Globus pallidus (tissue), 1 donor: Measurements from ENCODE around the gene MSRB1.
A peak's percentile ranks its signal among the peaks of the same experiment; 100 is the strongest.
"Not testable (repeated sequence)": the region's sequence is repeated elsewhere in the genome, so short reads cannot be mapped to it uniquely, and the experiment has no call there.

Experiments
- DNase-seq: peaks from one replicate; pipeline ENCODE4 v3.0.0-alpha.2; 2015; ENCODE audit warnings: low spot score

MSRB1 gene

DNA sequence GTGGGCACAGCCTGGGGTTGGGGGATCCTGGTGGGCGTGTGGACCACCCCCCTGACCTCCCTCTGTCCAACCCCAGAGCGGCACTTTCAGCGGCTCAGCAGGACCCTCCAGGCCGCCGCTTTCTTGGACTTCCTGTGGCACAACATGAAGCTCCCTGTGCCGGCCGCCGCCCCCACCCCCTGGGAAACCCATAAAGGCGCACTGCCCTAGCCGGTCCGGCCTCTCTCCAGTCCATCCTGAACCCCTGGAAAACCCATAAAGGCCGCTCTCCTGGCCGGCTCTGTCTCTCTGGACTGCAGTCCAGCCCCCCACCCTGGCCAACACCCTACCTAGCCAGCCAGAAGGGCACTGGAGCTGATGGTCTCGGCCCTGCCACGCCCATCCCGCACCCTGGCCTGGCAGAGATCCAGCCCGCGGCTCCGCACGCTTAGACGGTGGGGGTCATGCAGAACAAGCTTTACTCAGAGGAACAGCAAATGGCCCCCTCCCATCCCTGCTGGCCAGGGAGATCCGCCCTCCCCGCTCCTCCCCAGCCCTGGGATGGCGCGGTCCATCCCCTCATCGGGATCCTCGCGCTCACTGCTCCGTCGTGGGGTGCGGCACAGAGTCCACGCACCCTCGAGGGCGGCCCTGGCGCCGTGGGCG is 35.6 kb upstream of the MSRB1 start:
- DNase-seq: no peak

DNA sequence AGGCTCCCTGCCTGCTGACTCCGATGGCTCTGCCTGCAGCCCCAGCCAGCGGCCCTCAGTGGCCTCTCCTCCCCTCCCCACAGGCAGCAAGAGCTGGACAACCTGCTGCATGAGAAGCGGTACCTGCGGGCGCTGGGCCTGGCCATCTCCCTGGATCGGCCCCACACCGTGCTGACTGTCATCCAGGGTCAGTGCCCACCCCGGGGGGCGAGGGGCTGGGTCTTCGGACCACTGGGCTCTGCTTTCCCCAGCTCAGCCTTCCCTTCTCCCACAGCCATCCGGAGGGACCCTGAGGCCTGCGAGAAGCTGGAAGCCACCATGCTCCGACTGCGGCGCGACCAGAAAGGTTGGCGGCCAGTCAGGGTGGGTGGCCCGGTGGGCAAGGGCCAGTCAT is 34.9 kb upstream of the MSRB1 start:
- DNase-seq: no peak

DNA sequence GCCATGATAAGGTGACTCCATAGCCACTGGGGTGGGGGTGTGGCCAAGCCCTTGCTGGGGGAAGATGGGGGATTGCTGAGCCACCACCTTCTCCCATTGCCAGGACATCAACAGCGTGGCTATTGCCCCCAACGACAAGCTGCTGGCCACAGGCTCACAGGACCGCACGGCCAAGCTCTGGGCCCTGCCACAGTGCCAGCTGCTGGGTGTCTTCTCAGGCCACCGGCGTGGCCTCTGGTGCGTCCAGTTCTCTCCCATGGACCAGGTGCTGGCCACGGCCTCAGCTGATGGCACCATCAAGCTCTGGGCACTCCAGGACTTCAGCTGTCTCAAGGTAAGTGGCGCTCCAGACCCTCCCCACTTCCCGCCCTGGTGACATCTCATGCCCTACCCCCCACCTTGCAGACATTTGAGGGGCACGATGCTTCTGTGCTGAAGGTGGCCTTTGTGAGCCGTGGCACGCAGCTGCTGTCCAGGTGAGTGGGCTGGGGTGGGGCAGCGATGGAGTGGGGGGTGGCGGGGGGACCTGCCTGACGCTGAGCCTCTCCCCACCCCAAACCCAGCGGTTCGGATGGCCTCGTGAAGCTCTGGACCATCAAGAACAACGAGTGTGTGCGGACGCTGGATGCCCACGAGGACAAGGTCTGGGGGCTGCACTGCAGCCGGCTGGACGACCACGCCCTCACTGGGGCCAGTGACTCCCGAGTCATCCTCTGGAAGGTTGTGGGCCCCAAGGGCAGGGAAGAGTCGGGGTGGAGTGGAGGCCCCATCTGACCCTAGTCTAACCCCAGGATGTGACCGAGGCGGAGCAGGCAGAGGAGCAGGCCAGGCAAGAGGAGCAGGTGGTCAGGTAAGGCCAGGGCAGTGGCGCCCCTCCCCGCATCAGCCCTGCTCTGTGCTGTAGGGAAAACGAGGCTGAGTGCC is 34.2 kb upstream of the MSRB1 start:
- DNase-seq: no peak

DNA sequence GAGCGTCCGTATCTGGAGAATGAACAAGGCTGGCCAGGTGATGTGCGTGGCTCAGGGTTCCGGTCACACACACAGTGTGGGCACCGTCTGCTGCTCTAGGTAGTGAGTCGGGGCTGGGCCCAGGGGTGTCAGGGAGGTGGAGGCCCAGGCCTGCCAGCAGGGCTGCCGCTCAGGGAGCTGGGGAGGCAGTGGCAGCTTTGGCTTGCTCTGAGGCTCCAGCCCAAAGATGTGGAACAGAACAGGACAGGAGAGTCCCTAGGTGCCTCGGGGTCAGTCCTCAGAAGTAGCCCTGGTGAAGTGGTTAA is 33.2 kb upstream of the MSRB1 start:
- no peak for DNase-seq

DNA sequence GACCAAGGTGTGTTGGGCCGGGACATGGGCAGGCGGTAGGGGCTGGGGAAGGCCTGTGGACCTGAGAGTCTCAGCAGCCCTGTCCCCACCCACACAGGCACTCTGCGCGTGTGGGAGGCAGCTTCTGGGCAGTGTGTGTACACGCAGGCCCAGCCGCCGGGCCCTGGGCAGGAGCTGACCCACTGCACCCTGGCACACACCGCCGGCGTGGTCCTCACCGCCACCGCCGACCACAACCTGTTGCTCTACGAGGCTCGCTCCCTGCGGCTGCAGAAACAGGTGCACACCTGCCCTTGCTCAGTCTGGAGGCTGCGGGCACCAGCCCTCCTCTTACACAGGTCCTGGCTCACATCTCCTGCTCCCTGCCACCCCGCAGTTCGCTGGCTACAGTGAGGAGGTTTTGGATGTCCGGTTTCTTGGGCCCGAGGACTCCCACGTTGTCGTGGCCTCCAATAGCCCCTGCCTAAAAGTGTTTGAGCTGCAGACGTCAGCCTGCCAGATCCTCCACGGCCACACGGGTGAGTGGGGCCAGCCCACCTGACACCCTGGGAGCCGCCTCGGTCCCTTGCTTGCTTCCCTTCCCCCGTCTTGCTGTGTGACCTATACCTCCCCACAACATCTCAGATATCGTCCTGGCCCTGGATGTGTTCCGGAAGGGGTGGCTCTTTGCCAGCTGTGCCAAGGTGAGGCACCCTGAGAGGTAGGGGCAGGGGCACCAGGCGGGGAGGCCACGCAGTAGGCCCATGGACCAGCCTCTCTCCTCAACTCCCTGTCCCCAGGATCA is 32.6 kb upstream of the MSRB1 start:
- DNase-seq: no peak

DNA sequence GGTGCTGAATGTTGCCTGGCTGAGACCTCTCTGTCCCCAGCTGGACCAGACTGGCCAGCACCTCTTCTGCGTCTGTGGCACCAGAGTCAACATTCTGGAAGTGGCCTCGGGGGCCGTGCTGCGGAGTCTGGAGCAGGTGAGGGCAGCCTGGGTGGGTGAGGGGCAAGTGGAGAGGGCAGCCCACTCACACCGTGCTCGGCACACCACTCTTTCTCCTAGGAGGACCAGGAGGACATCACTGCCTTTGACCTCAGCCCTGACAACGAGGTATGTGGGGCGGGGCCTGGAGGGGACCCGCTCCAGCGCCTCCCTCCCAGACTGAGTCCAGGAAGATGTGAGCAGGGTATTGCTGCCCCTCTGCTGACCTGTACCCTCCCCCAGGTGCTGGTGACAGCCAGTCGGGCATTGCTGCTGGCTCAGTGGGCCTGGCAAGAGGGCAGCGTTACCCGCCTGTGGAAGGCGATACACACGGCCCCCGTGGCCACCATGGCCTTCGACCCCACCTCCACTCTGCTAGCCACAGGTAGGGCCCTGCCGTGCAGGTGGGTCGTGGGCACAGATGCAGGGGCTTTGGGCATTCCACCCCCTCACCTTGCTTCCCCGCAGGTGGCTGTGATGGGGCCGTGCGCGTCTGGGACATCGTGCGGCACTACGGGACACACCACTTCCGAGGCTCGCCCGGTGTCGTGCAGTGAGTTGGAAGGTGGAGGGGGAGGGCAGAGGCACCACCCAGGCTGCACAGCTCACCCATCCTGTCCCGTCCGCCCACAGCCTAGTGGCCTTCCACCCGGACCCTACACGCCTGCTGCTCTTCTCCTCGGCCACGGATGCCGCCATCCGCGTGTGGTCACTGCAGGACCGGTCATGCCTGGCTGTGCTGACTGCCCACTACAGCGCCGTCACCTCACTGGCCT is 31.4 kb upstream of the MSRB1 start:
- no peak for DNase-seq

DNA sequence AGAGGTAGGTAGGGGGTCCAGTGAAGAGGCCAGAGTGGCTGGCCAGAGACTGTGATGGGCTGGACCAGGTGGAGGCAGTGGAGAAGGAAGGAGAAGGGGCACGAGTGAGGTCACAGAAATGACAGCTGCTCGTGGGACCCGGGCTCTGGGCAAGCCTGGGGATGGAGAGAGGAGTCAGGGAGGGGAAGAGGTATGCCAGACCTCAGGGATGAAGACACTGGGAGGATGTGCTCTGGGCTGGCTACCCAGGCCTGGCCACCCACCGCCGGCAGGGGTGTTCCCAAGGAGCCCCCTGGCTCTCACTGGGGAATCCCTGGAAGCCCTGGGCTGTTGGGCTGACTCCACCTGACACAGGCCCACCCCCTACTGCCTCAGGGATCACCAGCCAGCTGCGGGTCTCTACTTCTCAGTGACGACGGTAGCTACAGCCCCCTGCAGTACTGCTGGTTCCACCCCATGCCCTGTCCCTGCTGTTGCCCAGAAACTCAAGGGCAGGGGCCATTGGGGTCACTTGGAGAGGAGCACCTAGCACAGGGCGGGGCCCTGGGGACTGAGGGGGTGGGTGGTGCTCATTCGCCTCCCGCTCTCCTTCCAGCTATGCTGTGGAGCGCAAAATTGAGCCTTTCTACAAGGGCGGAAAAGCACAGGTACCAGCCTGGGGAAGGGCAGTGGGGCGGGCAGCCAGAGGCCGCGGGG is 30.6 kb upstream of the MSRB1 start:
- no peak for DNase-seq

DNA sequence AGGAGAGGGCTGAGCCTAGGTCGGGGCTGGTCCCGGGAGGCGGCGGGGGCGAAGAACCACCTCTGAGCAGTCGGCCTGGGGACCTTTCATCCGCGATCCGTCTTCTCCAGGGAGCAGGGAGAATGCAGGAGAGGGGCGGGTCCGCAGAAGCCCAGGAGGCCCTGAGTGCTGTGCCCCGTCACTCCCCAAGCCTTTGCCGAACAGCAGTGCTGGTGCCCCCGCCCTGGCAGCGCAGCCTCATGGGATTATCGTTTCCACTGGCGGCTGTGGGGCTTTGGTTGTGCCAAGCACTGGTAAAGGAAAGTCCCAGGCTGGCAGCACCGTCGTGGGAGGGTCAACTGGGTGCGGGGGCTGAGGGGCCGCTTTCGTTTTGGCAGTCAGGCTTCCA is 29.5 kb upstream of the MSRB1 start:
- no peak for DNase-seq

DNA sequence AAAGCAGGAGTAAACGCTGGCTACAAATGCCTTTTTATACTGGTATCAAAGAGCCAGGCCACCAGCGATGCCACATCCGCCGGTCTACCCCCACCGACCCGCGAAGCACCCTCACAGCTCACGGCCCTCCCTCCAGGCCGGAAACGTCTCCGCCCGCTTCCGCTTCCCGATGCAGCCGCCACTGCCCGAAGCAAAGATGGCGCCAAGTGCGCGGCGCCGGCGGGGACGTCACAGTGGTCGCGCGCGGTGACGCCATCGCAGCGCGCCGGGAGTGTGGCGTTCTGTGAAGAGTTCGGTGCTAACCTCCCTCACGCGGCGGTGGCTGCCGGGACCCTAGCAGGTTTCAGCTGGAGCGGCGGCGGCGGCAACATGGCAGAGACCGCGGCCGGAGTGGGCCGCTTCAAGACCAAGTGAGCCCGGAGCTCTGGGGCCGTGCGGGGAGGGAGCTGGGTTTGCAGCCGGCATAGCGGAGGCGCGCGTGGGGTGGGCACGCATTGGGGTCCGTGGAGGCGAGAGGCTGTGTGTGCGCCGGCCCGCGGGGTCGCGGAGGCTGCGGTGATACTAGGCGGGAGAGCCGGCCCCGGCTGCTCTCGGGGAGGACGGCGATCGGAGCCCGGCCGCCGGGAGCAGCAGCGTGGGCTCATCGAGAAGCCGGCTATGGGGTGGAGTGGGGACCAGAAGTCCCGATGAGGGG is 28.9 kb upstream of the MSRB1 start, which contains the start of gene TBL3:
Gene TBL3, plus strand, starts transcription at position 258 of the 694 bp plus-strand sequence. Its CDS starts 112 bp downstream, at position 370.
- DNase-seq: peak; percentile 86

DNA sequence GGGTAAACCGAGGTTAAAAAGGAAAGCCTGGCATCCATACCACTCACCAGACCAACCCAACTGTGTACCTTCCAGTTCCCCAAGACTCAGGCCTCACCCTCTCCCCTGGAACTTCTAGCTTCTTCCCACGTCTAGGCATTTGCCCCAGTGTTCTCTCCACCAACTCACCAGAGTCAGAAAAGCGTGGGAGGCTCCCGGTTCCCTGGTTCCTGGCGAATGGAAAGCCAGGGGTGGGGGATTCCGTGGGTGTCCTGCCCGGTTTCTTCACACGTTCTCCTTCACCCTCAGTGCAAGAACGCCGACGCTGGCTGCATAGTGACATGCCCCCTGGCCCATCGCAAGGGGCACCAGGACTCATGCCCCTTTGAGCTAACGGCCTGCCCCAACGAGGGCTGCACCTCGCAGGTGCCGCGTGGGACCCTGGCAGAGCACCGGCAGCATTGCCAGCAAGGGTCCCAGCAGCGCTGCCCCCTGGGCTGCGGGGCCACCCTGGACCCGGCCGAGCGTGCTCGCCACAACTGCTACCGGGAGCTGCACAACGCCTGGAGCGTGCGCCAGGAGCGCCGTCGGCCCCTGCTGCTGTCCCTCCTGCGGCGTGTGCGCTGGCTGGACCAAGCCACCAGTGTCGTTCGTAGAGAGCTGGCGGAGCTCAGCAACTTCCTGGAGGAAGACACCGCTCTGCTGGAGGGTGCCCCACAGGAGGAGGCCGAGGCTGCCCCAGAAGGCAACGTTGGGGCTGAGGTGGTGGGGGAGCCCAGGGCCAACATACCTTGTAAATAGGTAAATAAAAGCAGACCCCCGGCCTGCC is 25.4 kb upstream of the MSRB1 start:
- DNase-seq: no peak

DNA sequence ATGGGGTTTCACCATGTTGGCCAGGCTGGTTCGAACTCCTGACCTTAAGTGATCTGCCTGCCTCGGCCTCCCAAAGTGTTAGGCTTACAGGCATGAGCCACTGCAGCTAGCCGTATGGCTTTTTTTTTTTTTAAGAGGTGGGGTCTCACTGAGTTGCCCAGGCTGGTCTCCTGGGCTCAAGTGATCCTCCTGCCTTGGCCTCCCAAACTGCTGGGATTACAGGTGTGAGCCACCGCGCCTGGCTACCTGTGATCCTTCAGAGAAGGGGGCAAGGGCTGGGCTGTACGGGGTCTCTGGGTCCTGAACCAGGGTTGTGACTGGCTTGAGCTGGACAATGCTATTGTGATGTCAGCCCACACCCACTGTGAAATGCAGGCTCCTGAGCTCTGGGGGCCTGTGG is 23.5 kb upstream of the MSRB1 start, which contains the start of gene RNF151:
Gene RNF151, plus strand, starts transcription at position 397 of the 400 bp plus-strand sequence. CDS start 26 bp downstream, outside the sequence.
- no peak for DNase-seq

DNA sequence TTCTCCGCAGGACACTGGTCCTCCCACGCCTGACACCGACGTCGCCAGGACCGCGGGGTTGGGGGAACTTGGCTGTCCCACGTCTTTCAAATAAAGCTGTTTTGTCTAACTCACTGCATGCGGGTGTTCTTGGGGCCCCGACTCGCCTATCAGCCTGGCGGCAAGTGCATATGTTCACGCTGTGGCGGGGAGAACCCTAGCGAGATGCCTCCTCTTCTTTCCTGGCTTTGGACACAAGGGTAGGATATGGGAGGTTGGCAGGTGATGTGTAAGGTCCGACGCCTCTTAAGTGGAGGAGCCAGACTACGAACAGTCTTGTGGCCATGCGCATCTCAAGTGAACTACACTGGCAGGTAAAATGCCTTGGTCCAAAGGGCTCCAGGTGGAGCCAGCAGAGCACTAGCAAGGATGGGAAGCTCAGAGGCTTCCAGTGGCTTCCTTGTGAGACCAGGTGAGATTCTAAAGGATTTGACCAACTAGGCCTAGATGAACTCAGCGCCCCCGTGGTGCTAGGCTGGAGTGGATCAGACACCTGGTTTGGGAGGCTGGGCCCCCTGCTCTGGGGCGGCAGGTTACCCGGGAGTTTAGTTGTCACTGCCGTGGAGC is 22.5 kb upstream of the MSRB1 start:
- no peak for DNase-seq

DNA sequence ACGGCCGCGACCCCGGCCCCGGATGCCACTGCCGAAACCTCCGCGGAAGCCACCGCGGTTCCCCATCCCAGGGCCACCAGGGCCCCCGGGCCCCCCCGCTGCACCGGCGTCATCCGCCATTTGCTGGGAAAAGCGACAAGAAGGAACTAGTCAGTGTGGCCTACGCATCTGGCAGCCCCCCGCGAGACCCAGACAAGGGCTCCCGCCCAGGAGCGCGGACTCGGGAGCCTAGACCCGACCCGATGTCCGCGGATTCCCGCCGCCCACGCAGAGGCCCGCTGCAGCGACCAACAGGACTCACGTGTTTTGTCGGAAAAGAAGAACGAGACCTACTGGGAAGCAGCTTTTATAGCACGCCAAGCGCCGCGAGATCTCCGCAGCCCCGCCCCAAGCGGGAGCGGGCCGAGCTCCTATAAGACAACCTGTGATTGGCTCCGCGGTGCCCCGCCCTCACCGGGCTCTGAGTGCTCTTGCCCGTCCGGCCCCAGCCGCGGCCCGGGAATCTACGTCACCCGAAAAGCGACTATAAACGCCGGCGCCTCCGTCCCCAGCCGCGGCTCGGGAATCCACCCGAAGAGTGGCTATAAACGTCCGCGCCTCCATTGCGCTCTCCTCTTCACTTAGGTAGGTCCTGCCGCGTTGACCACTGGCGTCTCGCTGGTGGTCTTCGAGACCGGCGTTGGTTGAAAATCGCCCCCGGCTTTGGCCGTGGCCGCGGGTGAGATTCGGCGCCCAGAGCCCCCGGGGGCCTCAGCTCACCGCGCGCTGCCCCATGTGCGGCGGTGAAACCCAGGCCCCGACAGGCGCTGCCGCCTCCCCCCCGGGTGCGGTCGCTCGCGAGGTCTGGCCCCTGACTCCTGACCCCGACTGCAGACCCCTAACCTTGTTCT is 21.8 kb upstream of the MSRB1 start, which contains the start of gene RPS2:
Gene RPS2, minus strand, starts transcription at position 321 of the 890 bp plus-strand sequence. Its CDS starts 201 bp downstream, at position 120.
- DNase-seq: peak; percentile 98

DNA sequence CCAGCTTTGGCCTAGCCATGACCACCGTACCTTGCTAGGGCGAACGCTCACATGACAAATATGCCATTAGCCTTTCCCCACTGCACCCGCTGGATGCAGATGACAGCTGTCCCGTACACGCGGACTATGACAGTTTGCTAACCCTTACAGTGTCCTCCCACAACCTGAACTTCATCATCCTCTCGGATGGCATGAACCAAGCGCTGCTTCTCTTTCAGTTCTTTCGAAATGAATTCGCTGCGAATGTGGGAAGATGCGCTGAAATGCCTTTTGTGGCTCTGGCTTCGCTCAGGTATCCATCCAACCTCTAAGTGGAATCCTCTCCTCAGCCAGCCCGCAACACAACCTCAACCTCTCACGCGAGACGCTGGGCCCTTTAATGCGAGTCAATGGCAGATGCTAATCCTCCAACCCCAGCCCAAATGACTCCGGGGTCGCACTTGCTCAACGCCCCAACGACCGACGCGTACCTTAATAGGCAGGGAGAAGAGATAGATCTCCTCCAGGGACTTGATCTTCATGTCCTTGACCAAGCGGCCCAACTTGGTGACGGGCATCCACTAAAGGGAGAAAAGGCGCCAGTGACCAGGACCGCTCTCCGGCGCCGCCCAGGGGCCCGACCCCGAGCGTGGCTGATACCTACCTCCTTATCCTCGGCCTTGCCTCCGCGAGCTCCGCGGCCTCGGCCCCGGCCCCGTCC is 21.0 kb upstream of the MSRB1 start:
- no peak for DNase-seq

DNA sequence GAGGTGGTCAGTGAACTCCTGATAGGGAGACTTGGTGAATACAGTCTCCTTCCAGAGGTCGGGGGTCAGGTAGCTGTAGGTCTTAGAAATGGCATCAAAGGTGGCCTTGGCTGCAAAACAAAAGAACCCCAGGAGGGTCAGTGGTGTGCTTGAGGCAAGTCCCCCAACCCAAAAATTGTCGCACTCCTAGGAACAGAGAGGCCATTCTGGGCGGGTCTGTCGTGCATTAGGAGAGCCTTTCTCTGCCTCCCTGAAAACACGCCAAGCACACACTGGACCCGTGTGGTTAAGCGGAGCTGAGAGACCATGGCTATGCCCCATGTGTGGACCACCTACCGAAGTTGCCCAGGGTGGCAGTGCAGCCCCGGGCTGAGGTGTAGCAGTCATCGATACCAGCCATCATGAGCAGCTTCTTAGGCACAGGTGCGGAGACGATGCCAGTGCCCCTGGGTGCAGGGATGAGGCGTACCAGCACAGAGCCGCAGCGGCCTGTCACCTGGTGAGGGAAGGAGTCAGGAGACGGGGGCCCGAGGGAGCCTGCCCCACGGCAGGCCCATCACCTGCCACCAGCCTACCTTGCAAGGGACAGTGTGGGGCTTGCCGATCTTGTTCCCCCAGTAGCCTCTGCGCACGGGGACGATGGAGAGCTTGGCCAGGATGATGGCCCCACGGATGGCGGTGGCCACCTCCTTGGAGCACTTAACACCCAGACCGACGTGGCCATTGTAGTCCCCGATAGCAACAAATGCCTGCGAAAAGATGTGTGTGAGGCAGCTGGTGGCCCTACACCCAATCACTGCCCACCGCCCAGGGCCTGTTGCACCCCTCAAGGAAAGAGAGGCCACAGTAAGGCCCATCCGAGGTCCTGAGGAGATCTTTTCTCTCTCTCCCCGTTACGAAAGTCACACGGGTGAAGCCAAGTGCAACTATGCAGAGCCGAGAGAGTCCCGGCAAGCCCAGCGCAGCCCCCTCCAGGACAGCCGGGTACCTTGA is 19.5 kb upstream of the MSRB1 start:
- DNase-seq: not testable (repeated sequence)

DNA sequence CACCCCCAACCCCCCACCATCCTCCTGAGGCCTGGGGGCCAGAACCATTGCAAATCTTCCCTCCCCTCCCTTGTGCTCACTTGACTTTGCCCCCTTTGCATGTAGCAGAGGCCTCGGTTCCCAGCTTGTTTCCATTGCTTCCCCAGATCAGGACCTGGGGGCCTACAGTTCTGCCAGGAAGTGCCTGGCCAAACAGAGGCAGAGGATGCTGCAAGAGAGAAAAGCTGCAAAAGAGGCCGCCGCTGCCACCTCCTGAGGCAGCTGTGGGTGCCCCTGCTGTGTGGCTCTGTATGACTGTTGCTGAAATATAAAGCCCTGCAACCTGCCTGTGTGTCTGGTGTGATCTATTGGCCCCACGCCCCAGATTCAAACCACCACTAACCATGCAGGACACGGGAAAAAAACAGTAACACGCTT is 18.7 kb upstream of the MSRB1 start:
- DNase-seq: no peak
